ENCODE results near the gene C9orf152. TPM values are rescaled to one million over a fixed set of nuclear protein-coding genes. Genes with fewer than 3 reads are reported as not detected.

The C9orf152 gene
- total and polyA plus RNA-seq, 10 of the 15 experiments (the other 5 are each of a cell fraction or from before 2014, with no cell fraction given), result 0.04 TPM; not detected in 9

DNA sequence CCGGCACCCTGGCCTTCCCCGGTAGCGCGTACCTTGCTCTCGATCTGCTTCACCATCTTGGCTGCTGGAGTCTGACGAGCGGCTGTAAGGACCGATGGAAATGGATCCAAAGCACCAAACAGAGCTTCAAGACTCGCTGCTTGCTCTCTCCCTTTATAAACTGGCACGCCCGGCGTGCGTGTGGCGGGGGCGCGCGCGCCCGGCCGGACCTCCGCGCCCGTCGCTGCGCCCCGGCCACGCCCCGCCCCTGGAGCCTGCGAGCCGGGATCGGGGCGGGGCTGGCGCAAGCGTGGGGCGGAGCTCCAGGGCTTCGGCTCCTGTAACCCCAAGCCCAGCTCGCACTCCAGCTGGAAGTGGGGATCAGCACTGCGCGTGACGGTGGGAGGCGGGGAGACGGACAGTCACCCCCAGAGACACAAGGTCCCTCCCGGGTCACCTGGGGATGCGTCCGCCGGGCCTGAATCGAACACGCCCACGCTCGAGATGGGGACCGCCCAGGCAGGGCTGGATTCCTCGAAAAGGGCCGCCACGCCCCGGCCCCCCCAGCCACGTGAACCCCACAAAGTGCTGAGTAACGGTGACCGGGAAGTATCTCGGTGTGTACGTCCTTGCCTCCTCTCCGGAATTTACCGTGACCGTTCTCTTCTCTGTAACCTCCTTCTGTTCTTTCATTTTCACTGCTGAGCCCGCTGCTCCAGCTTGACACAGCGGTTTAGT, 48.6 kb upstream of the C9orf152 start, which contains the start of gene TXN (continued):
- TF ChIP-seq MYB (IDR thresholded peaks at IDR 0.05; ENCODE audit: borderline replicate concordance, low read depth, low read length), result no peak
- peak; percentile 78; the same call in 1 of the 2 replicates for TF ChIP-seq POLR2AphosphoS2 (IDR thresholded peaks at IDR 0.05; ENCODE audit: low read depth, low read length)
- no peak for TF ChIP-seq CREM (IDR thresholded peaks at IDR 0.05; ENCODE audit: low read depth)
- TF ChIP-seq BCL3 (IDR thresholded peaks at IDR 0.05; ENCODE audit: borderline replicate concordance, insufficient read depth, low read depth, low read length, poor library complexity, severe bottlenecking), result no peak
- peak; percentile 78 for TF ChIP-seq RAD51 (IDR thresholded peaks at IDR 0.05)
- no peak for TF ChIP-seq HDAC6 (IDR thresholded peaks at IDR 0.05; ENCODE audit: unreplicated experiment)
- no peak; the same call in 1 of the 2 replicates for TF ChIP-seq EED (IDR thresholded peaks at IDR 0.05; ENCODE audit: low read depth)
- TF ChIP-seq NR2F1 (conservative IDR thresholded peaks at IDR 0.05), result no peak; the same call in 1 of the 2 replicates
- TF ChIP-seq NKRF (conservative IDR thresholded peaks at IDR 0.05), result peak; percentile 69
- TF ChIP-seq SIX5 (IDR thresholded peaks at IDR 0.05; ENCODE audit: low read depth, low read length, severe bottlenecking), result no peak
- peak in 1 of 2 experiments; percentile 91; a peak in 2 of 3 replicates for TF ChIP-seq EGR1 (IDR thresholded peaks at IDR 0.05; ENCODE audit: borderline replicate concordance in 1 of 2, low read depth in 2 of 2, low read length in 2 of 2)
- TF ChIP-seq KDM1A (IDR thresholded peaks at IDR 0.05; ENCODE audit: borderline replicate concordance), result no peak
- TF ChIP-seq, protein P1, sequence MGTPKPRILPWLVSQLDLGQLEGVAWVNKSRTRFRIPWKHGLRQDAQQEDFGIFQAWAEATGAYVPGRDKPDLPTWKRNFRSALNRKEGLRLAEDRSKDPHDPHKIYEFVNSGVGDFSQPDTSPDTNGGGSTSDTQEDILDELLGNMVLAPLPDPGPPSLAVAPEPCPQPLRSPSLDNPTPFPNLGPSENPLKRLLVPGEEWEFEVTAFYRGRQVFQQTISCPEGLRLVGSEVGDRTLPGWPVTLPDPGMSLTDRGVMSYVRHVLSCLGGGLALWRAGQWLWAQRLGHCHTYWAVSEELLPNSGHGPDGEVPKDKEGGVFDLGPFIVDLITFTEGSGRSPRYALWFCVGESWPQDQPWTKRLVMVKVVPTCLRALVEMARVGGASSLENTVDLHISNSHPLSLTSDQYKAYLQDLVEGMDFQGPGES (IDR thresholded peaks at IDR 0.05), result no peak
- peak; percentile 44; the same call in 1 of the 2 replicates for TF ChIP-seq ATF7 (IDR thresholded peaks at IDR 0.05; ENCODE audit: low read depth)
- TF ChIP-seq, protein P2, sequence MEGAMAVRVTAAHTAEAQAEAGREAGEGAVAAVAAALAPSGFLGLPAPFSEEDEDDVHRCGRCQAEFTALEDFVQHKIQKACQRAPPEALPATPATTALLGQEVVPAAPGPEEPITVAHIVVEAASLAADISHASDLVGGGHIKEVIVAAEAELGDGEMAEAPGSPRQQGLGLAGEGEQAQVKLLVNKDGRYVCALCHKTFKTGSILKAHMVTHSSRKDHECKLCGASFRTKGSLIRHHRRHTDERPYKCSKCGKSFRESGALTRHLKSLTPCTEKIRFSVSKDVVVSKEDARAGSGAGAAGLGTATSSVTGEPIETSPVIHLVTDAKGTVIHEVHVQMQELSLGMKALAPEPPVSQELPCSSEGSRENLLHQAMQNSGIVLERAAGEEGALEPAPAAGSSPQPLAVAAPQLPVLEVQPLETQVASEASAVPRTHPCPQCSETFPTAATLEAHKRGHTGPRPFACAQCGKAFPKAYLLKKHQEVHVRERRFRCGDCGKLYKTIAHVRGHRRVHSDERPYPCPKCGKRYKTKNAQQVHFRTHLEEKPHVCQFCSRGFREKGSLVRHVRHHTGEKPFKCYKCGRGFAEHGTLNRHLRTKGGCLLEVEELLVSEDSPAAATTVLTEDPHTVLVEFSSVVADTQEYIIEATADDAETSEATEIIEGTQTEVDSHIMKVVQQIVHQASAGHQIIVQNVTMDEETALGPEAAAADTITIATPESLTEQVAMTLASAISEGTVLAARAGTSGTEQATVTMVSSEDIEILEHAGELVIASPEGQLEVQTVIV (IDR thresholded peaks at IDR 0.05; ENCODE audit: borderline replicate concordance, partially characterized antibody), result no peak
- no peak for TF ChIP-seq IRF5 (IDR thresholded peaks at IDR 0.05; ENCODE audit: borderline replicate concordance)
- TF ChIP-seq, protein P3, sequence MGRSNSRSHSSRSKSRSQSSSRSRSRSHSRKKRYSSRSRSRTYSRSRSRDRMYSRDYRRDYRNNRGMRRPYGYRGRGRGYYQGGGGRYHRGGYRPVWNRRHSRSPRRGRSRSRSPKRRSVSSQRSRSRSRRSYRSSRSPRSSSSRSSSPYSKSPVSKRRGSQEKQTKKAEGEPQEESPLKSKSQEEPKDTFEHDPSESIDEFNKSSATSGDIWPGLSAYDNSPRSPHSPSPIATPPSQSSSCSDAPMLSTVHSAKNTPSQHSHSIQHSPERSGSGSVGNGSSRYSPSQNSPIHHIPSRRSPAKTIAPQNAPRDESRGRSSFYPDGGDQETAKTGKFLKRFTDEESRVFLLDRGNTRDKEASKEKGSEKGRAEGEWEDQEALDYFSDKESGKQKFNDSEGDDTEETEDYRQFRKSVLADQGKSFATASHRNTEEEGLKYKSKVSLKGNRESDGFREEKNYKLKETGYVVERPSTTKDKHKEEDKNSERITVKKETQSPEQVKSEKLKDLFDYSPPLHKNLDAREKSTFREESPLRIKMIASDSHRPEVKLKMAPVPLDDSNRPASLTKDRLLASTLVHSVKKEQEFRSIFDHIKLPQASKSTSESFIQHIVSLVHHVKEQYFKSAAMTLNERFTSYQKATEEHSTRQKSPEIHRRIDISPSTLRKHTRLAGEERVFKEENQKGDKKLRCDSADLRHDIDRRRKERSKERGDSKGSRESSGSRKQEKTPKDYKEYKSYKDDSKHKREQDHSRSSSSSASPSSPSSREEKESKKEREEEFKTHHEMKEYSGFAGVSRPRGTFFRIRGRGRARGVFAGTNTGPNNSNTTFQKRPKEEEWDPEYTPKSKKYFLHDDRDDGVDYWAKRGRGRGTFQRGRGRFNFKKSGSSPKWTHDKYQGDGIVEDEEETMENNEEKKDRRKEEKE (IDR thresholded peaks at IDR 0.05), result no peak

Data from GM12878 (cell line).